SK-N-MC (cell line): ENCODE results near the gene PROK1.
"Not testable (repeated sequence)": the region's sequence is repeated elsewhere in the genome, so short reads cannot be mapped to it uniquely, and the experiment has no call there.

ENCODE experiments used
- EZH2 ChIP-seq: fragments of 200-600 bp; sonication (generic); IDR thresholded peaks from one replicate; pipeline ENCODE4 v1.6.1; 2017; ENCODE audit warnings: antibody characterized with exemption
- POLR2AphosphoS5 ChIP-seq: IDR thresholded peaks from 2 replicates; pipeline ENCODE4 v1.6.1; 2012; ENCODE audit warnings: mild to moderate bottlenecking, low read depth, low read length, borderline replicate concordance

DNA sequence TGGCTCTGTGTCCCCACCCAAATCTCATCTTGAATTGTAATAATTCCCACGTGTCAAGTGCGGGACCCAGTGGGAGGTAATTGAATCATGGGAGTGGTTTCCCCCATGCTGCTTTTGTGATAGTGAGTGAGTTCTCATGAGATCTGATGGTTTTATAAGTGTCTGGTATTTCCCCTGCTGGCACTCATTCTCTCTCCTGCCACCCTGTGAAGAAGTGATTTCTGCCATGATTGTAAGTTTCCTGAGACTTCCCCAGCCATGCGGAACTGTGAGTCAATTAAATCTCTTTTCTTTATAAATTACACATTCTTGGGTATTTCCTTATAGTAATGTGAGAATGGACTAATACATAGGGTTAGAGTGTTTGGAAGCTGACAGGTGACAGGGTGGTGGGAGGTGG is 11.1 kb upstream of the PROK1 start:
- not testable (repeated sequence) for TF ChIP-seq POLR2AphosphoS5, EZH2
